Upper lobe of right lung (tissue), 1 donor: ENCODE data around the gene RCOR2. TPM values are rescaled to one million over a fixed set of nuclear protein-coding genes. Genes with fewer than 3 reads are reported as not detected.

Source experiments
- ATAC-seq: fragments of 200-7000 bp; cut with Tn5 transposase; one replicate; pipeline ENCODE4 v1.9.1; 2020; ENCODE audit warnings: mild to moderate bottlenecking, moderate library complexity
- DNase-seq: peaks from one replicate; pipeline ENCODE4 v3.0.0-alpha.2; 2020
- H3K27ac ChIP-seq: fragments of 200-600 bp; one replicate; pipeline ENCODE4 v1.8.0; 2022
- H3K27me3 ChIP-seq: fragments of 200-600 bp; one replicate; pipeline ENCODE4 v1.8.0; 2022; ENCODE audit warnings: mild to moderate bottlenecking
- H3K36me3 ChIP-seq: fragments of 200-600 bp; one replicate; pipeline ENCODE4 v1.8.0; 2022
- H3K4me1 ChIP-seq: fragments of 200-600 bp; one replicate; pipeline ENCODE4 v1.8.0; 2022
- H3K4me3 ChIP-seq: fragments of 200-600 bp; one replicate; pipeline ENCODE4 v1.8.0; 2022; ENCODE audit warnings: mild to moderate bottlenecking
- H3K9me3 ChIP-seq: fragments of 200-600 bp; one replicate; pipeline ENCODE4 v1.8.0; 2022
- CTCF ChIP-seq: fragments of 200-600 bp; IDR thresholded peaks from one replicate; pipeline ENCODE4 v1.8.0; 2022; ENCODE audit warnings: antibody characterized with exemption
- intact Hi-C: fragments of 100-400 bp; cut with DNase I; formaldehyde crosslinking; loops from one replicate; pipeline ENCODE4 v1.11.0; 2022
- total RNA-seq: library from RNA; stranded (reverse); fragmentation: NEBNext Ultra II Directional; extraction: Animal tissue kit (Norgen Biotek cat#: 25700); gene quantifications from one replicate; pipeline ENCODE4 v1.2.1, GENCODE V29; 2021
- donor health status: DM: no; HTN: yes; CAD: no; lungs with severe emphysema.

RCOR2 gene
- total RNA-seq, 1 donor from 2014 or later, result 0.69 TPM

DNA sequence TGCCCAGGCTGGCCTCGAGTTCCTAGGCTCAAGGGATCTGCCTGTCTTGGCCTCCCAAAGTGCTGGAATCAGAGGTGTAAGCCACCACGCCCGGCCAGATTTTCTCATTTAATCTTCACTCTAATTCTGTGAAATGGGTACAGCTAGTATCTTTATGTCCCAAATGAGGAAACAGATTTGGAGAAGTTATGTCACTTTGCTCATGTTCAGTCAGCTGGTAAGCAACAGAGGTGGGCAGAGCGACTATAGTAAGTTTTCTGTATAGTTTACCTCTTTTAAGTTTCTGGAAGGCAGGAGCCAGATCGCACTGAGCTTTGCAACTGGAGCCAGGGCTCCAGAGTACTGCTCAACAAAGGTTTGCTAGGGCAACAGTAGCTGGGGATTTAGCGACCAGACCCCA, 33.2 kb downstream of the RCOR2 start:
- no peaks in the 10 kb centered on the region for H3K36me3 ChIP-seq
- no peak overlapping the region for H3K27ac ChIP-seq
- ATAC-seq (no peak), DNase-seq (no peak)
- no peak for TF ChIP-seq CTCF
- H3K4me1 ChIP-seq, result peaks cover 44% of the 10 kb centered on the region
- no peaks in the 10 kb centered on the region for H3K27me3 ChIP-seq
- no peaks in the 10 kb centered on the region for H3K9me3 ChIP-seq
- intact Hi-C loops, result no loop called here
- H3K4me3 ChIP-seq, result no peak overlapping the region

DNA sequence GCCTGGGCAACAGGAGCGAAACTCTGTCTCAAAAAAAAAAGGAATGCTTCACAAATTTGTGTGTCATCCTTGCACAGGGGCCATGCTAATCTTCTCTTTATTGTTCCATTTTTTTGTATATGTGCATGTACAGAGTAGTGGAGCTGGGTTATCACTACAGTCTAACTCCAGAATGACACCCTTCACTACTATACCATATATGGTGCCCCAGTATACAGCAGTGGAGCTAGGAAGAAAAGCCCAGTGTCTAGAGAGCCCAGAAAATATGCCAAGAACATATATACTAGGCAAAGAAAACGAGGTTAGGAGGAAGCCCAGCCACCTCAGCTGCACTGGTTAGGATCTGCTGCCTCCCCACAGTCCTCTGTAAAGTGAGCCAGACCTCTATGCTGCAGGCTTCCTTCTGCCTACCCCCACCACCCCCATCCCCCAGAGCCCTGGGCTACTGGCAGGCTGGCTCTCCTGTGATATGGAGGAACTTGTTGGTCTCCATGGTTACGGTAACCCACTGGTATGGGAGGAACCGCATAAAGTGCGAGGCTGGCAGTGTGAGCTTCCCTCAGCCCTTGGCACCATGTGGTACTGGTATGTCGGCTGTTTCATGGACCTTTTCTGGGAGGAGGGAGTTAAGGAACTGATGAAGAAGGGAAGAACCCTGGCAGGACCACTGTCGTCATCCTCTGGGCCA, 34.3 kb downstream of the RCOR2 start:
- DNase-seq (no peak), ATAC-seq (peak; percentile 89)
- Histone ChIP-seq H3K4me1 (peaks cover 36% of the 10 kb centered on the region), H3K27me3 (no peaks in the 10 kb centered on the region), H3K9me3 (no peaks in the 10 kb centered on the region), H3K4me3 (no peak overlapping the region), H3K36me3 (no peaks in the 10 kb centered on the region), H3K27ac (no peak overlapping the region)
- intact Hi-C loops, result no loop called here
- TF ChIP-seq CTCF, result no peak

DNA sequence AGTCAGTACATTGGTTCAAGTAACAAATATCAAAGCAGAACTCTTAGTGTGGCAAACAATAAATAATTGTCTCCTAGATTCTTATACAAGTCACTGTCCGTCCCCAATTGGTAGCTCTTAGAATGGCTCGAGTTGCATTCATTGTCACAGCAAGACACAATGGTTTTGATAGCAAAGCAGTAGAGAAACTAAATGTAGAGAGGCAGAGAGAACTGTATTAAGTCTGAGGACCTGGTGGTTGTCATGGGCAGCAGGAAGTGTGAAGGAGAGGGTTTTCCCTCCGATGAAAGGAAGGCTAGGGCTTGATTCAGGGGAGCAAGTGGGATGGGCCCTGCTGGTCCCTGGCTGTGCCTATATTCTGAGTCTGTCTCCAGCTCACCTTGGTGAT, 36.6 kb downstream of the RCOR2 start:
- TF ChIP-seq CTCF, result no peak
- no peak for ATAC-seq
- no peak for DNase-seq
- Histone ChIP-seq H3K4me1 (peaks cover 27% of the 10 kb centered on the region), H3K9me3 (no peaks in the 10 kb centered on the region), H3K4me3 (no peak overlapping the region), H3K36me3 (no peaks in the 10 kb centered on the region), H3K27me3 (no peaks in the 10 kb centered on the region), H3K27ac (no peak overlapping the region)
- intact Hi-C loops, result no loop called here

DNA sequence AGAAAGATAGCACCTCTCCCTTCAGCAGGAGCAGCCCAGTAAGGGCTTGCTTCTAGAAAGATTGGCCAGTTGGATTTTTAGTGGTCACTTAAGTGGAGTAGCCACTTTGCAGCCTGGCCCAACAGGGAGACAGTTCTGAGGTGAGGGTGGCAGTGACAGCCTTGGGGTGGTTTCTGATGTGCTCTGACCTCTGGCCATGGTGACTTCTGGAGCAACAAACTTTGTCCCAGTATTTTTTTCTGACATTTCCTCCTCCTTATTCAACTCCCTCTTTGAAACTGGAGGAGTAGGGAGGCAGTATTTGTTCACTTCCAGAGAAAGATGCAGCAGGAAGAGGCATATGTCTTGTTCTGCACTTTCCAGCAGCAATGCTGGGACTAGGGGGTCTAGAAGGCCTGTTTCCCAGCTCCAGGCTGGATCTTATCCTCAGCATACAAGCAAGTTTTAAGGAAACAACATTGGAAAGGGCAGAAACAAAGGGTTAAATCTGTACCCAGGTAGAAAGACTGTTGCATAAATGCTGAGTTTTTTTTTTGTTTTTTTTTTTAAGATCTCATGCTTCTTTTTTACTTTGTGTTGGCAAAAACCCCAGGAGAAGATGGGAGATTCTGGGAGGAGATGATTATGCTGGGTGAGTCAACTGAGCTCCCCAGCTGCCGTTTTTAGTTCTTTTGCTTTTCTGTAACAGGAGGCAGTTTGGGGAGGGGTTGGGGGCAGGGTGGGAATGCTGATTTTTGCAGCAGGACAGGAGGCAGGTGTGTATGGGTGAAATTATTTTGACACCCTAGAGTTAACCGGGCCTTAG, 37.2 kb downstream of the RCOR2 start:
- TF ChIP-seq CTCF, result no peak
- no peak overlapping the region for H3K27ac ChIP-seq
- DNase-seq, result no peak
- H3K36me3 ChIP-seq, result no peaks in the 10 kb centered on the region
- H3K4me1 ChIP-seq, result peaks cover 30% of the 10 kb centered on the region
- H3K9me3 ChIP-seq, result no peaks in the 10 kb centered on the region
- ATAC-seq, result no peak
- intact Hi-C loops, result no loop called here
- H3K4me3 ChIP-seq, result no peak overlapping the region
- H3K27me3 ChIP-seq, result no peaks in the 10 kb centered on the region

DNA sequence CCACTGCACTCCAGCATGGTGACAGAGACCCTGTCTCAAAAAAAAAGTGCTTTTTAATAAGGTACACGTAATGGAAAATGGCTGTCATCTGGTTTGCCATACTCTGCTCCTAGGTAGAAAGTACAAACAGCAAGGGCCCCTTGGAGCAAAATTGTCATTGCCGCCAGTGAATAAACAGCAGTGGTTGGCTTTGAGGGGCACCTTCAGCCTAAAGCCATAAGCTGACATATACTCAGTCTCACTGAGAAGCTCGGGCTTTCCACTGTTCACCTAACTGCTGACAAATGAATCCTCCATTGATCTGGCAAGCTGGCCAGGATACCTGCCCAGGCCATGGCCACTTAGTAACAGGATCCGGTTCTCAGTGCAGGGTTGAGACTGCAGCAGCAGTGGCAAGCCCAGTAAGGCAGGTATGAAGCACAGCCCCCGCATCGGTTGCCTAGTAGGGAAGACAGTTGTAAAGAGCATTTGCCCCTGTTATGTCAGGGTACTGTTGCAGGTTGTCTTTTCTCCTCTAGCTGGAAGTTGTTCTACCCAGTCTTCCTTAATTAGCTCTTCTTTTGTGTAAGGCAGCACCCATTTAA, 39.2 kb downstream of the RCOR2 start:
- no peak for DNase-seq
- Histone ChIP-seq H3K27me3 (no peaks in the 10 kb centered on the region), H3K36me3 (no peaks in the 10 kb centered on the region), H3K4me1 (peaks cover 43% of the 10 kb centered on the region), H3K9me3 (no peaks in the 10 kb centered on the region), H3K27ac (no peak overlapping the region), H3K4me3 (no peak overlapping the region)
- TF ChIP-seq CTCF, result no peak
- no peak for ATAC-seq
- intact Hi-C loops, result no loop called here
